HUES64 (cell line): ENCODE data around the gene CDK5RAP2. TPM values are rescaled to one million over a fixed set of nuclear protein-coding genes. Genes with fewer than 3 reads are reported as not detected.
A peak's percentile ranks its signal among the peaks of the same experiment; 100 is the strongest.
"Not testable (repeated sequence)": the region's sequence is repeated elsewhere in the genome, so short reads cannot be mapped to it uniquely, and the experiment has no call there.

Experiments
- H3K27ac ChIP-seq: 2 replicates; pipeline ENCODE4 v1.7.0; 2013; ENCODE audit warnings: low read depth, low read length, inconsistent platforms
- H3K27me3 ChIP-seq: 2 replicates; pipeline ENCODE4 v1.6.1; 2013; ENCODE audit warnings: mild to moderate bottlenecking, low read length; ENCODE audit not compliant: insufficient read depth
- H3K36me3 ChIP-seq: 2 replicates; pipeline ENCODE4 v1.6.1; 2013; ENCODE audit warnings: mild to moderate bottlenecking, low read length; ENCODE audit not compliant: insufficient read depth
- H3K4me1 ChIP-seq: 2 replicates; pipeline ENCODE4 v1.6.1; 2013; ENCODE audit warnings: mild to moderate bottlenecking, low read length, moderate library complexity; ENCODE audit not compliant: insufficient read depth
- H3K4me3 ChIP-seq: 2 replicates; pipeline ENCODE4 v1.5.1; 2013; ENCODE audit warnings: mild to moderate bottlenecking, low read length, moderate library complexity
- H3K9ac ChIP-seq: 2 replicates; pipeline ENCODE4 v1.6.1; 2013; ENCODE audit warnings: mild to moderate bottlenecking, low read depth, low read length
- H3K9me3 ChIP-seq: 2 replicates; pipeline ENCODE4 v1.6.1; 2013; ENCODE audit warnings: low read depth, low read length; ENCODE audit not compliant: insufficient read depth
- WGBS: fragments of 150-250, 120-280 bp; methylation state at CpG from one replicate; pipeline ENCODE4 v1.1.7; 2013; ENCODE audit warnings: missing lambda C conversion rate; 5-methylcytosine and 5-hydroxymethylcytosine counted together
- polyA plus RNA-seq, 2 experiments: library from polyadenylated mRNA; stranded (reverse); fragments of 50-300 nt; gene quantifications; one replicate each; pipeline ENCODE4 v1.2.3, GENCODE V29; 2013

Gene CDK5RAP2
- 35.0 TPM for polyA plus RNA-seq (2013, experiment 1 of 2)
- 35.6 TPM for polyA plus RNA-seq (2013, experiment 2 of 2)

DNA sequence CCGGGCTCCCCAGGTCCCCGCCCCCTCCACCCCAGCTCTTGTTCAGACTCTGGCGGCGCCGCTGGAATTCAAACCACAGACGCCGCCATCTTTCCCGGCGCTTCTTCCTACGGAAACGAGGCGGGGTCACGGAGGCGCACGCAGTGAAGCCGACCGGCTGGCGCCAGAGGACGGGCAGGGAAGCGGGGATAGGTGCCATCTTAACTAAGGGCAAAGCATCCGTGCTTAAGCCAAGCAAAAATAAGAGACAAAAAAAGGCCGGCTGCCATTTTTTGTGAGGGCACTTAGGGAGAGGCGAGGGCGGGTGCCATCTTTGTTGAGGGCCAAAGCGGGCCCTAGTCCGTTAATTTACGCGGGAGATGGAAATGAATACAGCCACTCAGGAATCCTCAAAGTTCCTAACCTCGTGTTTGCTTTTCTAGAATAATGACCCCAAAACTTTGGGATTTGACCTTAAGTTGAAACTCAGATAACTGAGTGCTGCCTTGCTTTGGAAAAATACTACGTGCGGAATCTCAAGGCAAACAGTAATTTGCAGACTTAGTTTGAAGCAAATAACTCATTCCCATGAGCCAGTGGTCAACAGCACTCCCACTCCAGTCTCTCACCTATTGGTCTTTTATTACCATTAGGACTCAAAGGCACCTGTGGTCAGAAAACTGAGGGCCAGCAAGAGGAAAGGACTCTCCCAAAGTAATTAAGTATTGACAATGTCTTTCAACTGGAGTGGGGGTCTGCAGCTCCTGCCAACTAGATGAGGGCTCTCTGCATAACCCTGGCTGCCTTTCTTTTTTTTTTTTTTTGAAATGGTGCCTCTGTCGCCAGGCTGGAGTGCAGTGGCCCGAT is at the start of gene CDK5RAP2:
Gene CDK5RAP2, minus strand, starts transcription at position 117 of the 846 bp plus-strand sequence. CDS start 189 bp downstream, outside the sequence.
- peak within 1 kb of the TSS; percentile 90 for H3K4me3 ChIP-seq
- H3K27me3 ChIP-seq: no peaks in the 10 kb centered on the region
- H3K36me3 ChIP-seq: no peaks in the 10 kb centered on the region
- peaks cover 3% of the 10 kb centered on the region; the same call in 1 of the 2 replicates for H3K4me1 ChIP-seq
- peak within 1 kb of the TSS; percentile 80 for H3K9ac ChIP-seq
- 12% methylated on average over 33 of the region's 33 CpGs for WGBS
- H3K27ac ChIP-seq: peak within 1 kb of the TSS; percentile 76
- no peaks in the 10 kb centered on the region for H3K9me3 ChIP-seq

DNA sequence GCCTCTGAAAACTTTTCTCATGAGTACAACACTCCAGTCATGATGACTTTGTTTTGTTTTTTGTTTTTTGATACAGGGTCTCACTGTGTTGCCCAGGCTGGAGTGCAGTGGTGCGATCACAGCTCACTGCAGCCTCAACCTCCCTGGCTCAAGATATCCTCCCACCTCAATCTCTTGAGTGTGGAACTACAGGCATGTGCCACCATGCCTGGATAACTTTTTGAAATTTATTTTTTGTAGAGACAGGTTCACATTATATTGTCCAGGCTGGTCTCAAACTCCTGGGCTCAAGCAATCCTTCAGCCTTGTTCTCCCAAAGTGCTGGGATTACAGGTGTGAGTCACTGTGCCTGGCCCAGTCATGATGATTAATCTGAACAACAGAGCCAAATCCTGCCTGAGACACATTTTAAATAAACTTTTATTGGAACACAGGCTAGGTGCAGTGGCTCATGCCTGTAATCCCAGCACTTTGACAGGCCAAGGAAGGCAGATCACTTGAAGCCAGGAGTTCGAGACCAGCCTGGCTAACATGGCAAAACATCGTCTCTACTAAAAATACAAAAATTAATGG is 49.0 kb upstream of the CDK5RAP2 start:
- 94% methylated on average over 3 of the region's 3 CpGs for WGBS
- not testable (repeated sequence) for H3K4me3 ChIP-seq, H3K4me1 ChIP-seq, H3K36me3 ChIP-seq, H3K27me3 ChIP-seq, H3K9me3 ChIP-seq, H3K9ac ChIP-seq, H3K27ac ChIP-seq

DNA sequence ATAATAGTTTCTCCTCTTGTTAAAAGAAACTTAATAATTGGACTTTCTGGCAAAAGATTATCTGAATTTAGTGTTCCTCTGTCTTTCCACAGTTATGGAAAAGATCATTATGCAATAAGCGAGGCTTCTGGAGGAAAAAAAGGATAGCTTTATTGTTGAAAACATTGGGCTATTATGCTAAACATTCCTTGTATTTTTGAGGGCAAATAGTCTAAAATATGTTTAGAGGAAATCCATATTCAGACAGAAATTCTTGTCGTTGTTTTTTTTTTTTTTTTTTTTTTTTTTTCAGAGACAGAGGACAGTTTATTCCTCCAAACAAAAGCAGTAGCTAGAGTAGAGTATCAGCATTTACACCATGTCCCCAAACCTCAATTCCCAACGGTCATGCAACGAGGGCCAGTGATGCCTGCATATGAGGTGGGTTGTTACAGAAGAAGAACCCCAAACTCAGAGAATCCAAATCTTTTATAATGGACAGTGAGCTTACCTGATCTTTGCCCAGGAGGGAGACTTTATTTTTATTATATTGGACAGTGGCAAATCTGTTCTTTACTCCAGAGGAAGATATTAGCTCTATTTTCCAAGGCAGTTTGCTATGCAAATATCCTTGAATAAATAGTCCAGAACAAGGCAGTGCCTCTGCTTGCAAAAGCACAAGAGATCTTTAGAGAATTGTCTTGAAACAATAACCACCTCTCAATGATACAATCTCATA is 48.4 kb upstream of the CDK5RAP2 start:
- H3K9me3 ChIP-seq: no peaks in the 10 kb centered on the region
- no peaks in the 10 kb centered on the region for H3K27me3 ChIP-seq
- 92% methylated on average over 2 of the region's 4 CpGs for WGBS
- no peaks in the 10 kb centered on the region for H3K36me3 ChIP-seq
- H3K9ac ChIP-seq: no peak overlapping the region
- no peaks in the 10 kb centered on the region for H3K4me1 ChIP-seq
- H3K27ac ChIP-seq: no peak overlapping the region
- no peak overlapping the region for H3K4me3 ChIP-seq

DNA sequence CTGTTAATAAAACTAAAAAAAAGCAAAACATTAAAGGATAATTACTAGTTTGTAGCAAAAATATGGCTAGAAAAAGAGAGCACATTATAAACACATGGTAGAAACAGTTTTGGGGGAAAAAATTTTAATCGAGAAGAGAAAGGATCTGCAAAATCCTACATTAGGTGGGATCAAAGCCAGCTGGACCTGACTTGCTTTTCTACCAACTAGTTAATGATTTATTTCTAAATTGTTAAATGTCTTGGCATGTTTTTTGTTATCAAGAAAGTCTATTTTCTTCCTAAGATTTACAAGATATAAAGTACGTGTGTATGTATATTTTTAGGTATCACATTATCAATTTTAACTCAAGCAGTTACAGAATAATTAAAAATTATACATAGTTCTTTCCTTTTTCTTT is 47.1 kb upstream of the CDK5RAP2 start:
- no peak overlapping the region for H3K4me3 ChIP-seq
- H3K9me3 ChIP-seq: no peaks in the 10 kb centered on the region
- no peak overlapping the region for H3K9ac ChIP-seq
- whole genome bisulfite sequencing: 63% methylated on average over 1 of the region's 2 CpGs
- H3K27ac ChIP-seq: no peak overlapping the region
- no peaks in the 10 kb centered on the region for H3K27me3 ChIP-seq
- H3K4me1 ChIP-seq: no peaks in the 10 kb centered on the region
- H3K36me3 ChIP-seq: no peaks in the 10 kb centered on the region

DNA sequence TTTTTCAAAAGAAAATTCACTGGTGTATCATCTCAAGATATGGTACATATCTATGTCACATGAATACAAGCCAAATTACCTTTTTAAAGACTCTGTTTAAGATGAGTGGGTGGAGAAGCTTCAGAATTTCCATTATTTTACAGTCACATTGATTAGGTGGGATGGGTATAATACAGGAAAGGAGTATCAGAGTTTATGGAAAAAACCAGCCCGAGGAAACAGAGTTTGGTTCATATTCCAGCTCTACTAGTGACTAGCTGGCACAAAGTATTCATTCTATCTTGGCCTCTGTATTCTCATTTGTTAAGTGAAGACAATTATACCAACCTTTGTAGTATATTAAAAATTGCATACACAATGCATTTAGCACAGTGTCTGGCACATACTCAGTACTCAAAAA is 46.5 kb upstream of the CDK5RAP2 start:
- H3K27ac ChIP-seq: no peak overlapping the region
- no peak overlapping the region for H3K9ac ChIP-seq
- no peak overlapping the region for H3K4me3 ChIP-seq
- no peaks in the 10 kb centered on the region for H3K36me3 ChIP-seq
- no peaks in the 10 kb centered on the region for H3K9me3 ChIP-seq
- H3K4me1 ChIP-seq: no peaks in the 10 kb centered on the region
- H3K27me3 ChIP-seq: no peaks in the 10 kb centered on the region
- WGBS: 100% methylated on average over 1 of the region's 1 CpG

DNA sequence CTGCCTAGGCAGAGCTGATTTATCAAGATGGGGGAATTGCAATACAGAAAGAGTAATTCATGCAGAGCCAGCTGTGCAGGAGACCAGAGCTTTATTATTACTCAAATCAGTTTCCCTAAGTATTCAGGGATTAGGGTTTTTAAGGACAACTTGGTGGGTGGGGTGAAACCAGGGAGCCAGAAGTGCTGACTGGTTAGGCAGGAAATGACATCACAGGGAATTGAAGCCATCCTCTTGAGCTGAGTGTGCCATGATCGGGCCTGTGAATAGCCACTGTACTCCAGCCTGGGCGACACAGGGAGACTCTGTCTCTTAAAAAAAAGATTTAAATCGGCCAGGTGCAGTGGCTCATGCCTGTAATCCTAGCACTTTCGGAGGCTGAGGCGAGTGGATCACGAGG is 45.3 kb upstream of the CDK5RAP2 start:
- no peaks in the 10 kb centered on the region for H3K36me3 ChIP-seq
- no peak overlapping the region; the same call in 1 of the 2 replicates for H3K27ac ChIP-seq
- 93% methylated on average over 6 of the region's 6 CpGs for WGBS
- no peaks in the 10 kb centered on the region for H3K9me3 ChIP-seq
- no peaks in the 10 kb centered on the region for H3K27me3 ChIP-seq
- no peak overlapping the region for H3K9ac ChIP-seq
- H3K4me1 ChIP-seq: no peaks in the 10 kb centered on the region
- no peak overlapping the region for H3K4me3 ChIP-seq

DNA sequence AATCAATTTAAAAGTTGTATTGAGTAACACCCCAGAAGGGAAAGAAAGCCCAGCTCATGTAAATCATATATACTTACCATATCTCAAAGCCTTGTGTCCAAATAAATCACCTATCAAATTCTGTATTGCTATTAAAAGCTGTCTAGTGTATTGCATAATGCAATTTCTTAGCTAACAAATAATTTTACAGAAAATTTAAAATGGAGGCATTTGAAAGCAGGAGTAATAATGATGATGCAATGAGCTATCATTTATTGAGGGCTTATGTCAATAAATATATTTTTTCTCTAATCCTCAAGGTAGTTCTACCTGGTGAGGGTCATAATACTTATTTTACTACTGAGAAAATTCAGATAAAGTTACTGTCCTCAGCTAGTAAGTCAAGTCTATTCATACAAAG is 42.8 kb upstream of the CDK5RAP2 start:
- no peaks in the 10 kb centered on the region for H3K27me3 ChIP-seq
- H3K27ac ChIP-seq: no peak overlapping the region
- H3K36me3 ChIP-seq: no peaks in the 10 kb centered on the region
- H3K9ac ChIP-seq: no peak overlapping the region
- no peaks in the 10 kb centered on the region for H3K9me3 ChIP-seq
- H3K4me1 ChIP-seq: 0 out of 2 replicates have a peak, but pooled peaks cover 5% of the 10 kb centered on the region
- H3K4me3 ChIP-seq: no peak overlapping the region

DNA sequence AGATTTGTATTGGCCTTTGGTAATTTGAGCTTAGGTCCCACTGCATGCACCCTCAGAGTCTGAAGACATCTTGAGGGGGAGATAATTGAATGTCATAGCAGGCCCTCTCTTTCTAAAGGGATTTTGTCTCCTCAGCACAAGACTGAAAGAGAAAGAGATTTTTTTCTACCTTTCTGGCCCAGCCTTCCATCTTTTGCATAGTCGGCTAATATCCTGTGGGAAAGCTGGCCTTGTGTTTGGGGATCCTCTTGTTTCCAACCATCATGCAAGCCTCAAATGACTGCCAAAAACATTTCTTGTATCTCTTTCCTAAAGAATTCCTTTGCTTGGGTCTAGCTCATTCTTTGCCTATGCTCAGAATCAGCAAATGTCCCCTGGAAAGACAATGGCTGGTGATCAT is 42.0 kb upstream of the CDK5RAP2 start:
- WGBS: 100% methylated on average over 1 of the region's 1 CpG
- no peaks in the 10 kb centered on the region for H3K9me3 ChIP-seq
- H3K4me1 ChIP-seq: 0 out of 2 replicates have a peak, but pooled peaks cover 10% of the 10 kb centered on the region
- H3K9ac ChIP-seq: no peak overlapping the region
- no peak overlapping the region for H3K27ac ChIP-seq
- H3K4me3 ChIP-seq: no peak overlapping the region
- H3K27me3 ChIP-seq: no peaks in the 10 kb centered on the region
- no peaks in the 10 kb centered on the region for H3K36me3 ChIP-seq

DNA sequence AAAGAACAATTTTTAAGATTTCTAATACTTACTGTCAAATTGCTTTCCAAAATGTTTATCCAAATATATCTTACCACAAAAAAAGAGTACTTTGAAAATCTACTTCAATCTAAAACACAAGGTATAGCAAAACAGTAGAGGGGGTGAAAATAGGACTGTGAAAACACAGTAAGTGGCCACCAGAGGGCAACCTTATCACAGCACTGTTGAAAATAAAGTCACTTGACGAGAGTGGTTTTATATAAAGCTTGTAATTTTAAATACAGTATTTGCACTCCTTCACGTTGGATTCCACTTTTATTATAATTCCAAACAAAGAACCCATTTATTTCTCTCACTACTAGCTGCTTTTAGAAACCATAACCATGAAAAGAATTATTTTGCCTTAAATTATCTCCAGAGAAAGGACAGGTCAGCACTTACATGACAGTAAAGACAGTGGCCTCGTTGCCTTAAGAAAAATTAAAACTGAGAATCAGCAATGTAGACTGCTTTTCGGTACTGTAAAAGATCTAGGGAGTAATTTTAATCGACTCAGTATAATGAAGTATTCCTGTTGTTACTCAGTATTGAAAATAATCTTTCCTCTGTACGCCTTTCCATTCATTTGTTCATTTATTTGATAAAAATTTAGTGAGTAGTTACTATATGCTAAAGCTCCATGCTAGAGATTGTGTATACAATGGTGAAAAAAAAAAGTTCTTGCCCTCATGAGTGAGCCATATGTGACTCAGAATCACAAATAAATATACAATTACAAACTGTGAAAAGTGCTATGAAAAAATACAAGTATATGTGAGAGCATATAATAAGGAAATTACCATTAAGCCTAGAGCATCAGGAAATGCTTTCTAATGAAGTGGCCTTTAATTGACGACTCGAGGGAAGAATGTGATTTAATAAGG is 40.0 kb upstream of the CDK5RAP2 start:
- Histone ChIP-seq H3K27me3 (no peaks in the 10 kb centered on the region), H3K36me3 (no peaks in the 10 kb centered on the region), H3K4me1 (0 out of 2 replicates have a peak, but pooled peaks cover 10% of the 10 kb centered on the region), H3K9me3 (no peaks in the 10 kb centered on the region), H3K9ac (no peak overlapping the region), H3K4me3 (no peak overlapping the region), H3K27ac (no peak overlapping the region)
- 73% methylated on average over 6 of the region's 8 CpGs for WGBS

DNA sequence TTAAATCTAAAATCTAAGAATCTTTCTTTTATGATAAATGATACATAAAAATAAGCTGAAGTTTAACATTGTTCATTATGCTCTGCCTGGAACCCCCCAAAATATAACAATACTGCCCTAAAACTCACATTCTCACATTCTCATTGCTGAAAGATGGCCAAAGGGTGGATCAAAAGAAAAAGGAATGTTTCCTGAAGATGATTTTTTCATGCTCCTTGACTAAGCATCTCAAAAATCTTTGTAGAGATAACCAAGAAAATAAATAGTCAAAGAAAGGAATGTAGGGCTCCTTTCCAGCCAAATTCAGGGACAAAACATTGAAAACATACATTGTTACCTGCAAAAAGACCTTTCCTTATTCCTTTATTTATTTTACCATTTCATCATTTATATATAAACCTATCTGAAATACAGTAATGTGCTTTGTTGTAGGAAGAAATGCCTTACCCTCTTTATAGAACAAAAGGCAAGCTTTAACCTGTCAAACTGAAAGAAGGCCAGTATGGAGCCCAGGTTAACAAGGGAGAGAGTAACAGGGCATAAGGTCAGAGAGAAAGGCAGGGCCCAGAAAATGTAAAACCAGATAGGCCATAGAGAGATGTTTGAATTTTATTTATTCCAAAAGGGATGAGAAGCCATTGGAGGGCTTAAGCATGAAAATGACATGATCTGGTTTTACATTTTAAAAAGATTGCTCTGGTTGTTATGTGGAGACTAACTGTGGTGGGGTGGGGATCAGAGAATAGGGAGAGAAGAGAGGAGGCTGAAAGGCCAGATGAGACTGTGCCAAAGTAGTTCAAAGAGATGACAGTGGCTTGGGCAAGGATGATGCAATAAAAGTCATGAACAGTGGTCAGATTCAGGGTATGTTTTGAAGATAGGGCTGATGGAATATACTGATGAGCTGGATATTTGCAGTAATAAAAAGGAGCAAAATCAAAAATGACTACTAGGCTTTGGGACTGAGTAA is 37.3 kb upstream of the CDK5RAP2 start:
- Histone ChIP-seq H3K27ac (no peak overlapping the region), H3K27me3 (no peaks in the 10 kb centered on the region)

More for the DNA sequence above, 37.3 kb upstream of the CDK5RAP2 start:
- Histone ChIP-seq H3K9ac (no peak overlapping the region), H3K4me1 (0 out of 2 replicates have a peak, but pooled peaks cover 10% of the 10 kb centered on the region), H3K36me3 (no peaks in the 10 kb centered on the region), H3K9me3 (no peaks in the 10 kb centered on the region), H3K4me3 (no peak overlapping the region)
